ENCODE results near the gene TBX4.
"Not testable (repeated sequence)": the region's sequence is repeated elsewhere in the genome, so short reads cannot be mapped to it uniquely, and the experiment has no call there.

Gene TBX4

GRCh38 chr17:61429274-61429673, 22.9 kb upstream of the TBX4 start:
- no peak for DNase-seq (ENCODE audit: low read depth, low spot score)

GRCh38 chr17:61429831-61430230, 22.4 kb upstream of the TBX4 start:
- DNase-seq (ENCODE audit: low read depth, low spot score): not testable (repeated sequence)

GRCh38 chr17:61431594-61432311, 20.5 kb upstream of the TBX4 start:
- DNase-seq (ENCODE audit: low read depth, low spot score): no peak

- no peak for DNase-seq (ENCODE audit: low read depth, low spot score)
Observed at GRCh38 chr17:61436273-61436672, 15.9 kb upstream of the TBX4 start.

GRCh38 chr17:61436995-61437704, 15.1 kb upstream of the TBX4 start:
- no peak for DNase-seq (ENCODE audit: low read depth, low spot score)

- no peak for DNase-seq (ENCODE audit: low read depth, low spot score)
Observed at GRCh38 chr17:61440697-61441096, 11.5 kb upstream of the TBX4 start.

GRCh38 chr17:61441507-61441906, 10.7 kb upstream of the TBX4 start:
- DNase-seq (ENCODE audit: low read depth, low spot score): not testable (repeated sequence)

- no peak for DNase-seq (ENCODE audit: low read depth, low spot score)
Observed at GRCh38 chr17:61442136-61442775, 10.0 kb upstream of the TBX4 start.

GRCh38 chr17:61442878-61443474, 9.2 kb upstream of the TBX4 start:
- DNase-seq (ENCODE audit: low read depth, low spot score): no peak

- no peak for DNase-seq (ENCODE audit: low read depth, low spot score)
Observed at GRCh38 chr17:61443475-61443882, 8.7 kb upstream of the TBX4 start.

- no peak for DNase-seq (ENCODE audit: low read depth, low spot score)
Observed at GRCh38 chr17:61444075-61444474, 8.1 kb upstream of the TBX4 start.

GRCh38 chr17:61444831-61445230, 7.4 kb upstream of the TBX4 start:
- no peak for DNase-seq (ENCODE audit: low read depth, low spot score)

- DNase-seq (ENCODE audit: low read depth, low spot score): no peak
Observed at GRCh38 chr17:61447358-61447757, 4.9 kb upstream of the TBX4 start.

GRCh38 chr17:61448042-61448441, 4.2 kb upstream of the TBX4 start:
- DNase-seq (ENCODE audit: low read depth, low spot score): no peak

- DNase-seq (ENCODE audit: low read depth, low spot score): not testable (repeated sequence)
Observed at GRCh38 chr17:61449140-61449539, 3.1 kb upstream of the TBX4 start.

- DNase-seq (ENCODE audit: low read depth, low spot score): no peak
Observed at GRCh38 chr17:61449707-61450640, 2.2 kb upstream of the TBX4 start.

- DNase-seq (ENCODE audit: low read depth, low spot score): no peak
Observed at GRCh38 chr17:61450641-61451537, 1.3 kb upstream of the TBX4 start.

GRCh38 chr17:61451538-61452300, 503 bp upstream of the TBX4 start:
- DNase-seq (ENCODE audit: low read depth, low spot score): no peak

- DNase-seq (ENCODE audit: low read depth, low spot score): no peak
Observed at GRCh38 chr17:61453566-61454380, 1.6 kb downstream of the TBX4 start.

All from brain pericyte (primary cell).